ENCODE data around the gene CCDC70. TPM values are rescaled to one million over a fixed set of nuclear protein-coding genes. Genes with fewer than 3 reads are reported as not detected.

Gene CCDC70
- polyA plus RNA-seq, 1 experiment: not detected

DNA sequence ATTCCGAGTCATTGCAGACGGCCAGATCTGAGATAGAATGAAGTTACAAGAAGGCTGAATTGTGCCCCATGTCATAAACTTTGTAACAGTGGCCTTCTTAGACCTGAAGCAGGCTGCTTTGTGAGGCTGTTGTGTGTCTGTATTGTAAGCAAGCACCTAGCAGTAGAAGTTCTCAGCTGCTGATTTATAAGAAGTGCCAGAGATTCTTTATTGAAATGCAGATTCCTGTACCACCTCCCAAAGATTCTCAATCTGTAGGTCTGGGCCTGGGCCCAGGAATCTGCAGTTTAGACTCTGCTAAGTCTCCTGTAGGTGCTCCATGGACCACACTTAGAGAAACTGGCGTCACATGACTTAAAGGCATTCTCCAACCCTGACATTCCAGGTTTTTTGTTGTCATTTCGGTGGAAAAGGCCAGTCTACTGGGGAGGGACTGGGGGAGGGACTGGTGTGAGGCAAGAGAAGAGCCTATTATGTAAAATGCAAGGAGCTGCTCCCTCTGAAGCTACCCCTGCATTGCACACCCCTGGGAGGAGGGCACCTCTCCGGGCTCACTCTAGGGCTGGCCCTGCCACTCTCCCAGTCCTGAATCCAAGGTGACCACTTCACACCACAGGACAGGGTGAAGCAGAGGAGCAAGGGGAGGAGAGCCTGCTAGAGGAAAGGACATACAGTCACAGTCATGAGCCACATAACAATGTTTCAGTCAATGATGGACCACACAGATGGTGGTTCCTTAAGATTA is 16.0 kb upstream of the CCDC70 start:
- Histone ChIP-seq H3K27me3 (ENCODE audit: control insufficient read depth, insufficient read depth, low read length) (peaks cover 9% of the 10 kb centered on the region), H3K9me3 (ENCODE audit: control insufficient read depth, insufficient read depth, low read length) (peaks cover 2% of the 10 kb centered on the region; the same call in 1 of the 2 replicates), H3K4me3 (ENCODE audit: low read depth, low read length) (no peak overlapping the region), H3K27ac (ENCODE audit: low read depth, low read length) (no peak overlapping the region)
- TF ChIP-seq, protein P1, sequence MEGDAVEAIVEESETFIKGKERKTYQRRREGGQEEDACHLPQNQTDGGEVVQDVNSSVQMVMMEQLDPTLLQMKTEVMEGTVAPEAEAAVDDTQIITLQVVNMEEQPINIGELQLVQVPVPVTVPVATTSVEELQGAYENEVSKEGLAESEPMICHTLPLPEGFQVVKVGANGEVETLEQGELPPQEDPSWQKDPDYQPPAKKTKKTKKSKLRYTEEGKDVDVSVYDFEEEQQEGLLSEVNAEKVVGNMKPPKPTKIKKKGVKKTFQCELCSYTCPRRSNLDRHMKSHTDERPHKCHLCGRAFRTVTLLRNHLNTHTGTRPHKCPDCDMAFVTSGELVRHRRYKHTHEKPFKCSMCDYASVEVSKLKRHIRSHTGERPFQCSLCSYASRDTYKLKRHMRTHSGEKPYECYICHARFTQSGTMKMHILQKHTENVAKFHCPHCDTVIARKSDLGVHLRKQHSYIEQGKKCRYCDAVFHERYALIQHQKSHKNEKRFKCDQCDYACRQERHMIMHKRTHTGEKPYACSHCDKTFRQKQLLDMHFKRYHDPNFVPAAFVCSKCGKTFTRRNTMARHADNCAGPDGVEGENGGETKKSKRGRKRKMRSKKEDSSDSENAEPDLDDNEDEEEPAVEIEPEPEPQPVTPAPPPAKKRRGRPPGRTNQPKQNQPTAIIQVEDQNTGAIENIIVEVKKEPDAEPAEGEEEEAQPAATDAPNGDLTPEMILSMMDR (IDR thresholded peaks at IDR 0.05; ENCODE audit: low read depth, low read length): no peak
- ChIA-PET POLR2A (no interaction called here), CTCF (interaction anchor here (0.6 to 2.0 kb wide), 6 partner anchors 9 to 45 kb away, joined by 3 to 6 read pairs (median 4); no protein-coding TSS in a partner anchor)
- no peak for DNase-seq (ENCODE audit: low read depth, low spot score)

DNA sequence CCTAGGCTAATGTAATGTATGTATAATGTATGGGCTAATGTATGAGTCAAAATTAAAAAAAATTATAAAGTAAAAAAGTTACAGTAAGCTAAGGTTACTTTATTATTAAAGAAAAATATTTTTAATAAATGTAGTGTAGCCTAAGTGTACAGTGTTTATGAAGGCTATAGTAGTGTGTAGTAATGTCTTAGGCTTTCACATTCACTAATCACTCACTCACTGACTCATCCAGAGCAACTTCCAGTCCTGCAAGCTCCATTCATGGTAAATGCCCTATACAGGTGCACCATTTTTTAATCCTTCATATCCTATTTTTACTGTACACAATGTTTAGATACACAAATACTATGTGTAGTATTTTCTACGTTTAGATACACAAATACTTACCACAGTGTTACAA is 15.0 kb upstream of the CCDC70 start:
- ChIA-PET CTCF (no interaction called here), POLR2A (no interaction called here)
- TF ChIP-seq, protein P1 (IDR thresholded peaks at IDR 0.05; ENCODE audit: low read depth, low read length): no peak
- Histone ChIP-seq H3K27ac (ENCODE audit: low read depth, low read length) (no peak overlapping the region), H3K9me3 (ENCODE audit: control insufficient read depth, insufficient read depth, low read length) (peaks cover 2% of the 10 kb centered on the region; the same call in 1 of the 2 replicates), H3K27me3 (ENCODE audit: control insufficient read depth, insufficient read depth, low read length) (peaks cover 5% of the 10 kb centered on the region), H3K4me3 (ENCODE audit: low read depth, low read length) (no peak overlapping the region)
- DNase-seq (ENCODE audit: low read depth, low spot score): no peak

DNA sequence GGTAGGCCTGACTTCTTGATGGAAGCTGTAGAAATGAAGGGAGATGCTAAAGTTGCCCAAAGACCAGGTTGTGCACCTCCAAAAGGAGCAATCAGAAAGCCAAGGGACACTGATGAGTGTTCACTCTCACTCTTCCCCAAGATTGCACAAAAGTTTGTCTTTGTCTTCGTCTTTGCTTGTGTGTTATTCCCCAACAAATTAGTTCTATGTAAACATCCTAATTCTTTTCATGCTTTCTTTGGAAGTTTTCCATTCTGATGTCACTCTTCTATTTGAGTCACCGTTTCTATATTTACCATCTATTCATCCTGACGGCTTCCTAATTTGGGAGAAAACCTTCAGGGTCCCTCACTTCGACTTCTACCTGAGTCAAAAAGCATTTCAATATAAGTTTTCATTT is 13.1 kb upstream of the CCDC70 start:
- POLR2A ChIA-PET: no interaction called here
- TF ChIP-seq, protein P1 (IDR thresholded peaks at IDR 0.05; ENCODE audit: low read depth, low read length): no peak
- Histone ChIP-seq H3K27ac (ENCODE audit: low read depth, low read length) (no peak overlapping the region), H3K9me3 (ENCODE audit: control insufficient read depth, insufficient read depth, low read length) (peaks cover 2% of the 10 kb centered on the region; the same call in 1 of the 2 replicates), H3K27me3 (ENCODE audit: control insufficient read depth, insufficient read depth, low read length) (no peaks in the 10 kb centered on the region), H3K4me3 (ENCODE audit: low read depth, low read length) (no peak overlapping the region)
- CTCF ChIA-PET: no interaction called here
- DNase-seq (ENCODE audit: low read depth, low spot score): no peak

DNA sequence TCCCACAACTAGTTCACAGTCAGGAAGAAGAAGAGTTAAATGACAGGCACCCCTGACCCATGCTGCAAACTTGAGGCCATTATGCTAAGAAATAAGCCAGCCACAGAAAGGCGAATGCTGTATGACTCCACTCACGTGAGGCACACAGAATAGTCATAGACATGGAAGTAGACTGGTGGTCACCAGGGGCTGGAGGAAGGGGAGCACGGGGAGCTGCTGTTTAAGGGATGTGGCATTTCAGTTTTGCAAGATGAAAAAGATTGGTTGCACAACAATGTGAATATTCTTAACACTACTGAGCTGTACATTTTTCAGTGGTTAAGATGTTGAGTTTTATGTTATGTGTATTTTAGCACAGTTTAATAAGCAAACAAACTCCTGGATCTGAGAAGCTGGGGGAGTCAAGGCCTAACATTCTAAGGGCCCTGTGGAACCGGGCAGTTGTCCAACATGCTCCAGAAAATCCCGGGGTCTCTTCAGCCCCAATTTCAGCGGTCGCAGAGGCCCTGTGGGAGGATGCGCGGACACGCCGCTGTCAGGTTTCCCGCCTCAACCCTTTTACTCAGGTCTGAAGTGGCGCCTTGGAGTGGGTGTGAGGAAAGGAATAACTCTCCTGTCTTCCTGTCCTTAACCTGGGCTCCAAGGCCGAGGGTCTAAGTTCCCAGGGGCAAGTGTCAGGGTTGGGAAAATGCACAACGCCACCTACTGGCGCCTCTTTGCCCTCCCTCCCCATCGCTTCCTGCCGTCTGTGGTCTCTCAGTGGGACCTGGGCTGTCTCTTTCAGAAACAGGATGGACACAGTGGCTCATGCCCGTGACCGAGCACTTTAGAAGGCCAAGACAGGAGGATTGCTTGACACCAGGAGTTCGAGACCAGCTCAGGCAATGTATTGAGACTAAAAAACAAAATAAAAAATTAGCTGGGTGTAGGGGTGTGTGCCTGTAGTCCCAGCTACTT is 12.3 kb upstream of the CCDC70 start:
- no peak overlapping the region for H3K27ac ChIP-seq (ENCODE audit: low read depth, low read length)
- ChIA-PET CTCF (interaction anchor here (1.0 to 1.2 kb wide), 2 partner anchors 12 to 34 kb away, joined by 3 read pairs; no protein-coding TSS in a partner anchor), POLR2A (no interaction called here)
- DNase-seq (ENCODE audit: low read depth, low spot score): no peak
- H3K27me3 ChIP-seq (ENCODE audit: control insufficient read depth, insufficient read depth, low read length): no peaks in the 10 kb centered on the region
- TF ChIP-seq, protein P1 (IDR thresholded peaks at IDR 0.05; ENCODE audit: low read depth, low read length): peak; percentile 40; the same call in 1 of the 2 replicates
- H3K9me3 ChIP-seq (ENCODE audit: control insufficient read depth, insufficient read depth, low read length): peaks cover 2% of the 10 kb centered on the region; the same call in 1 of the 2 replicates
- H3K4me3 ChIP-seq (ENCODE audit: low read depth, low read length): no peak overlapping the region
